Measurements from ENCODE around the gene NEK5.
"Not testable (repeated sequence)": the region's sequence is repeated elsewhere in the genome, so short reads cannot be mapped to it uniquely, and the experiment has no call there.

The NEK5 gene

DNA sequence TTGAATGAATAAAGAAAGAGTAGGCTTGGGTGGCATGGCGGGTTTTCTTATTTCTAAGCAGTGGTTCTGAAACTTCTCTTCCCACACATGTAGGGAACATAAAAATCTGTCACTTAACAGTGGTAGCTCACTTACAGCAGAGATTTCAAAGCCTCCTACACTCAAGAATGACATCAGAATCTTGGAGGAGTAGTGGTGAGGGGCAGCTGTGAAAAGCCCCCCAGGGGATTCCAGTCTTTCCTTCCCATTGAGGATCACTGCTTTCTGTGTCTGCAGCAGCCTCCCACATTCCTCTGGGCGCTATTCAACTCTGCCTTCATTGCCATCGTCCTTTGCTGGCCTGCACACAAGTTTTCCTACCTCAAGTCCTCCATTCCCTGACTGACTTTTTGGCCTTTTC lies 8.6 kb upstream of the NEK5 start:
- in situ Hi-C loops (cut with HindIII; ENCODE audit: low sequenced_read_pairs), result no loop called here

DNA sequence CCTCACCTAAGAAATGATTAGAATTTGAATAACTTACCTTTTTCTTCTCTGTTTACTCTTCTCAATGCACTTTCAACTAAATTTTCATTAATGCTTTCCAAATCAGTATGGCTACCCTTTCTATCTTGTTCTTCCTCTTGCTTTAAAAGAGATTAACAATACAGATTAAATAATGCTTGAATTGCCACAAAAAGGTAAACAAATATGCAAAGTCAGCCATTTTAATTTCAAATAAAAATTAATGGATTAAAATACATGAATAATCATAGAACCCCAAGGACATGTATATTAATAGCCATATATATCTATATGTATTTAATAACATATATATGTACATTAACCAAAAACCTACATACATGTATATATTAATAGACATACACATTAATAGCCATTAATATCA lies 7.9 kb upstream of the NEK5 start:
- in situ Hi-C loops (cut with HindIII; ENCODE audit: low sequenced_read_pairs), result no loop called here

DNA sequence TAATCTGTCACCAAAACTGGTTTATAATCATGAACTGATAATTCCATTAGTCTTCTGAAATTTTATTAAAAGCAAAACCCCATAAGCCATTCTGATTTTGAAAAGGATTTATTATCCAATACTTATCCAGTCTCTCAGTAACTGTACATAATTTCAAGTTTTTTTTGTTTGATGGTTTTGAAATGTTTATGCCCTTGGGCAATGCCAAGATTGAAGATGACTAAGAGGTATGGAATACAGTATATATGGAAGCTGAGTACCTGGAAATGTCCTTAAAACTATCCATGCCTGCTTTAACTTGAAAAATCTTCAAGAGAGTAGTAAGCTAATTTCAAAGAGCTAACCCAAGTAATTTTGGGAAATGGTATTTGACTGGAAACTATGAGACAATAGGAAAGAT lies 1.8 kb upstream of the NEK5 start:
- in situ Hi-C loops (cut with HindIII; ENCODE audit: low sequenced_read_pairs), result no loop called here

DNA sequence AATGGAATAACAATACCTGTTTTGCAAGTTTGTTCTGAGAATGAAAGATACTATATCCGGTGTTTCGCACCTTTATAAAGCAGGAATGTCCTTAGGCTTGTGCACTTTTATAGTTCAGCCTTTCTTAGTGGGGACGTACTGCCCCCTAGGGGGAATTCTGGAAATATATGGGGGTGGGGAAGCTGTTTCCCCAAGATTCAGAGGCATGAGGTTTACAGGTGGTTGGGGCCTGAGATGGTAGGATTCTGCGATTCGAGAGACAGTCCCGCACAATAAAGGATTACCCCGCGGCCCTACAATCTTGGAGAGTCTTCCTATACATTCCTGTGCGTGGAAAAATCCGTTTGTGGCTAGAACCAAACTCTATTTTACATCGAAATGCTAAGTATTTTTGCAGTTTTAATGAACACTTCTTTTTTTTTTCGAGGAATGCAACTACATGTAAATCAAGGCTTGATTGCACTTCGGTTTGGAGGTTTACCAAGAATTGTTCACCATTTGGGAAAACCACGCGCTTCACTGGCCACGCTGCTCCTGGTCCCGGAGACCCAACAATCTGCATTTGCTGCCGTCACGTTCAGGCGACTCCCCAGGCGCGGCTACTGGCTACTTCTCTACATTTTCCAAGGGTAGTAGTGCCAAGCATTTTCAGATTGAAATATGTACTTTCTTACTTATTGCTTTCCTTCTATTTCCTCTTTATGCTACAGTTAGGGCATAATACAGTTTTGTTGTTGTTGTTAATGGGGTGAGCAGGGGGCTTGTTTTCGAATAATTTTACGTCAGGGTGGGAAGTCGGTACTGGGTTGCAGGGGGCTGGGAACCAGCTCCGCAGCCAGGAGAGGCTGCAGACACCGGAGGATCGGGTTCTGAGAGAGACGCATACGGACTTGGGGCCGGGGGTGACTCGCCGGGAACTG lies 830 bp downstream of the NEK5 start:
- in situ Hi-C loops (cut with HindIII; ENCODE audit: low sequenced_read_pairs), result no loop called here

DNA sequence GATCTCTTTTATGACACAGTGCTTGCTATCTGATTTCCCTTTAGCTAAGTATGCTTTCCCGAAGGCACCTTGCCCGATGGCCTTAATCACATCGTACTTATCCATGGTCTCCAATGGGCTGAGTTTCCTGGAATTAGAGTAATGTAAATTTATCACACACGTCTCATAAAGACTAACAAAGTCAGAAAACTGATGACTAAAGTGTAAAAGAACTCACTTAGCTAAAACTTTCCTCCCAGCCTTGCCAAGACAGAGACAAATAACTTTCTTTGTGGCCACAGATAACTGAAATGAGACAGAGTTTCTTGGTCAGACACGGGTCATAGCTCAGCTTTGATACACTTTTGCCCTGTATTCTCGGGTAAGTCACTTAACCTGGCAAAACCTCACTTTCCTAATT lies 1.5 kb downstream of the NEK5 start:
- in situ Hi-C loops (cut with HindIII; ENCODE audit: low sequenced_read_pairs), result no loop called here

DNA sequence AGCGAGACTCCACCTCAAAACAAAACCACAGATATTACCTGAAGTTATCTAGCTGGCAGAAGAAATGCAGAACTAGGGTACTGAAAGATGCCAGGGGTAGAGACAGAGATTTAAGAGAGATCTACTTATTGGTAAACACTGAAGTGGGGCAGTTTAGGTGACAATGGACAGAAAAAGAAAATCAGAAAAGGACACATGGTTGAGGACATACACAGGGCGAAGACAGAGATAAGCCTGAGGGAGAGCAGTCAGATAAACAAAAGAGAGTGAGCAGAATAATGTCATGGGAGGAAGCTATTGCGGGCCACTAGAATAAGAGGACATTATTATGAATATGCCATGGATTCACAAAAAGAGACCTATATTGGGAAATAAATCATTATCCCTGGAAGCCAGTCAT lies 3.3 kb downstream of the NEK5 start:
- in situ Hi-C loops (cut with HindIII; ENCODE audit: low sequenced_read_pairs), result no loop called here

DNA sequence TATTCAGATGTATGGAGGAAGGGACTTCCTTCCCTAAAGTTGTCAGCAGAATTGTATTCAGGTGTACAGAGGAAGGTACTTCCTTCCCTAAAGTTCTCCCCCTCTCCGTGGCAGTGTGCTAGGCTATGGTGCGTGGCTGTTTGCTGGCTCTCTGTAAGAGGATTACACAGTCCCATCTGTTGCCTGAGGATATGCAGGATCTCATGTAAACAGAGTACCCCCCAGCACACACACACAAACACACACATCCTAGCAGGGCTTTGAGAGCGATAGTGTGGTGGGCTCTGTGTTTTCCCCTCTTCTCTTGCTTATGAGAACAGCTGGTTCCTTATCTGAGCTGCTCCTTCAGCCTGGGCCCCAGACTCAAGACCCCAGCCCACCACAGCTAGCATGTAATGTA lies 10.3 kb downstream of the NEK5 start:
- in situ Hi-C loops (cut with HindIII; ENCODE audit: low sequenced_read_pairs), result no loop called here

DNA sequence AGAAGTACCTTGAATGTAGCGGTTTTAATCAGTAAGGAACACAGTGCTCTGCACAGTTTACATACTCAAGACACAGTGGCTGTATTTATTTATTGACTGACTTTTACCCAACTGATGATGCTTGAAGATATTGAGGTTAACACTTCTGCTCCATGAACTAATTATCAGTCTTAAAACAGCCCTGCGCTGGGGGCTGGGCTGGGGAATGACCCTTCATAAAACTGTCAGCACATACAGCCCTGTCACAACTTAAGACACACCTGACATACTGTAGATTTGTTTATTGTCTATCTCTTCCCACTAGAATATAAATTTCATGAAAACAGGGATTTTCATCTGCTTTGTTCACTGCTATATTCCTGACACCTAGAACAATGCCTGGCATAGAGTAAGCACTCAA lies 10.8 kb downstream of the NEK5 start:
- in situ Hi-C loops (cut with HindIII; ENCODE audit: low sequenced_read_pairs), result no loop called here

DNA sequence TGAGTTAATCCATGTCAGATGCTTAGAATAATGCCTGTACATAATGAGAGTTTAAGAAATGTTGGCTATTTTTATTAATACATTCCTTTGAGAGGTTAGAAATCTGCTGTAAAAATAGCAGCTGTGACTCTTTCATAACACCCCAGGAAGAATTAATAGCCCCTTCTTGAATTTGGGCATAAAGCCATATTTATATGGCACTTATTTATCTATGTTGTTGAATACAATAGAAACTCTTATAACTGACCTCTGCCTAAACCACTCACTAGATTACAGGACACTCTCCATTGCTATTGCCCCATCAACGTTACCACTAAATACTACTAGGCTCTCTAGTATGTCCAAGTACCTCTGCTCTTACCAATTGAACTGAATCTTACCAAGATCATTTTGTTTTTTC lies 16.3 kb downstream of the NEK5 start:
- in situ Hi-C loops (cut with HindIII; ENCODE audit: low sequenced_read_pairs), result no loop called here

DNA sequence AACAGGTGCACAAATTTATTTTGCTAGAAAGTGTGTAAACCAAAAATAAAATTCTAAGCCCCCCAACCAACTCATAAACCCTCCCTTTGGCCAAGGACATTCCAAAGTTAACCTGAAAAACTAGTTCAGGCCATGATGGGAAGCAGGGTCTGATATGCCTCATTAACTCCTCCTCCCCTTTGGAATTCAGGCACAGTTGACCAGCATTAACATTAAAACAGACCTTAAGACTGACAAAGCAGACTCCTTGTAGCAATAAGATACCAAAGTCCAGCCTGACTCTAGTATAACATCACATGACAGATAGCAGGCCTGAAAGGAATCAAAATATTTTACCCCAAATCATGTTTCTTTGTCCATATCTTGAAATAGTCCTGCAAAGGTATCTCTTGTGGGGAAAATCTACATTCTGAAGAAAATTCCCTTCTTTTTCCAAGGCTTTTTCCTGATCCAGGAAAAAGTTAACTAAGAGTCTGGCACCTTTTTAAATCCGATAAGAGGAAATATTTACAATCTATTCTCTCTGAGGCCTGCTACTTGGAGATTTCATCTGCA lies 19.7 kb downstream of the NEK5 start:
- in situ Hi-C loops (cut with HindIII; ENCODE audit: low sequenced_read_pairs), result no loop called here

DNA sequence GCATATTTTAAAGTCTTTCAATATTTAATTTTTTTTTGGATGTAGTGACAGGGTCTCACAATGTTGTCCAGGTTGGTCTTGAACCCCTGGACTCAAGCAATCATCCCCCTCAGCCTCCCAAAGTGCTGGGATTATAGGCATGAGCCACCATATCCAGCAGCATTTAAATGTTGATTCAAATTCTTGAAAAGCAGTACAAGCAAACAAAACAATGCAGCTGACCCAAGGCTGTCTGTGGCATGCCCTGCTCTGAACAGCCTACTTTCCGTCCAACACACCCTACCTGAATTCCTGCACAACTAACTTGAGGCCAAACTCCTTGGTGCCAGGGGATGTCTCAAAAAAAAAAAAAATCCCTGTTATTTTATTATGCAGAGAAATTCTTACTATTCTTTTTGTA lies 23.0 kb downstream of the NEK5 start:
- in situ Hi-C loops (cut with HindIII; ENCODE audit: low sequenced_read_pairs), result no loop called here

DNA sequence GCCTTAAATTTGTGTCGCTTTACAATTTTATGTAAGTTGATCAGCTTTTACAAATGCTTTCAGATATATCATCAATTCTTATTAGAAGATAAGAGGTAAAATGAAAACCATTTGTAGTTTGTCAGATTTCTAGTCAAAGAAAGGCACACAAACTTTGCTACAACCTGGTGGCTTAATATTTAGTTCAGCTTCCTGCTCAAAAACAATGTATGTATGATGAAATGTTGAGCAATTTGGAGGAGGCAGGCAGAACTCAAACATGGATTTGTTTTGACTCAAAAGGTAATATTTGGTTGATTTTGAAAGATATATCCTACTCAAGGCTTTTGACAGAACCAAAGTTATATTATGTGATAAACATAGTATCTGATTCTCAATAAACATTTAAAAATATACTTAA lies 24.2 kb downstream of the NEK5 start:
- in situ Hi-C loops (cut with HindIII; ENCODE audit: low sequenced_read_pairs), result no loop called here

DNA sequence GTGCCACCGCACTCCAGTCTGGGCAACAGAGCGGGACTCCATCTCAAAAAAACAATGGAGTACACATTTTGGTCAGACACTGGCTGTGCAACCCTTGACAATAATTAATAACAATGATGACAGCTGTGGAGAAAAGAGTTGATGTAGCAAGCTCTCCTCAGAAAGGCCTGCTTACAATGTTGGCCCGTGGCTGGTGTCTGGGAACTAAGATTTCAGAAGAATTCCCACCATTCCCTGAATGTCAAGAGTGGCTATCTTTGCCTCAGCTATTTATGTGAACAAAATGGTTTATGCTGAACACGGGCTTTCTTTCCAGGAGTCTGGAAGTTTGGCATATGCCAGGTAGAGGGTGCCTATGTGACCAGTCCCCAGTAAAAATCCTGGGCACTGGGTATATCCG lies 25.5 kb downstream of the NEK5 start:
- in situ Hi-C loops (cut with HindIII; ENCODE audit: low sequenced_read_pairs), result no loop called here

DNA sequence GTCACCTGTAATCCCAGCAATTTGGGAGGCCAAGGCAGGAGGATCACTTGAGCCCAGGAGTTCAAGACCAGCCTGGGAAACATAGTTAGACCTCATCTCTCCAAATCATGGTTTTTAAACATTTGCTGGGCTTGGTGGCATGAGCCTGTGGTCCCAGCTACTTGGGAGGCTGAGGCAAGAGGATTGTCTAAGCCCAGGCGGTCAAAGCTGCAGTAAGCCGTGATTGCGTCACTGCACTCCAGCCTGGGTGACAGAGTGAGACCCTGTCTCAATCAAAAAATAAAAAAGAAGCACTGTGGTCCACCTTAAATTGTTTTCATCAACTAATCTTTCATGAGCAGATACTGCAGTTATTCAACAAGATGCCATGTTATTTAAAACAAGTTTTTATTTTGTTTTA lies 26.4 kb downstream of the NEK5 start:
- in situ Hi-C loops (cut with HindIII; ENCODE audit: low sequenced_read_pairs), result not testable (repeated sequence)

DNA sequence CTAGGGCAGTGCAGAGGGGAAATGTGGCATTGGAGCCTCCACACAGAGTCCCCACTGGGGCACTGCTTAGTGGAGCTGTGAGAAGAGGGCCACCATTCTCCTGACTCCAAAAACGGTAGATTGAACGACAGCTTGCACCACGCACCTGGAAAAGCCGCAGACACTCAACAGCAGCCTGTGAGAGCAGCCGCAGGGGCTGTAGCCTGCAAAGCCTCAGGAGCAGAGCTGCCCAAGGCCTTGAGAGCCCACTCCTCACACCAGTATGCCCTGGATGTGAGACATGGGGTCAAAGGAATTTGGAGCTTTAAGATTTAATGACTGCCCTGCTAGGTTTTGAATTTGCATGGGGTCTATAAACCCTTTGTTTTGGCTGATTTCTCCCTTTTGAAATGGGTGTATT lies 31.7 kb downstream of the NEK5 start:
- in situ Hi-C loops (cut with HindIII; ENCODE audit: low sequenced_read_pairs), result no loop called here

DNA sequence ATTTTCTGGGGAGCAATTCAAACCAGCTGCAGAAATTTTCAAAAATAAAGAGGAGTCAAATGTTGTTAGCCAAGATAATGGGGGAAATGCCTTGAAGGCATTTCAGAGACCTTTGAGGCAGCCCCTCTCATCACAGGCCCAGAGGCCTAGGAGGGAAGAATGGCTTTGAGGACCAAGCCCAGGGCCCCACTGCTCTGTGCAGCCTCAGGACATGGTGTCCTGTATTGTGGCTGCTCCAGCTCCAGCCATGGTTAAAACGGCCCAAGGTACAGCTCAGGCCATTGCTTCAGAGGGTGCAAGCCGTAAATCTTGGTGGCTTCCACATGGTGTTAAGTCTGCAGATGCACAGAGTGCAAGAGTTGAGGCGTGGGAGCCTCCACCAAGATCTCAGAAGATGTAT lies 32.1 kb downstream of the NEK5 start:
- in situ Hi-C loops (cut with HindIII; ENCODE audit: low sequenced_read_pairs), result no loop called here

DNA sequence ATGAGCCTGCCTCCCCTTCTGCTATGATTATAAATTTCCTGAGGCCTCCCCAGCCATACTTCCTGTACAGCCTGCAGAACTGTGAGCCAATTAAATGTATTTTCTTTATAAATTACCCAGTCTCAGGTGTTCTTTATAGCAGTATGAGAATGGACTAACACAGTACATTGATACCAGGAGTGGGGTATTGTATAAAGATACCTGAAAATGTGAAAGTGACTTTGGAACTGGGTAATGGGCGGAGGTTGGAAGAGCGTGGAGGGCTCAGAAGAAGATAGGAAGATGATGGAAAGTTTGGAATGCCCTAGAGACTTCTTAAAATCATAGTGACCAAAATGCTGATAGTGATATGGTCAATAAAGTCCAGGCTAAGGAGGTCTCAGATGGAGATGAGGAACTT lies 32.8 kb downstream of the NEK5 start:
- in situ Hi-C loops (cut with HindIII; ENCODE audit: low sequenced_read_pairs), result no loop called here

DNA sequence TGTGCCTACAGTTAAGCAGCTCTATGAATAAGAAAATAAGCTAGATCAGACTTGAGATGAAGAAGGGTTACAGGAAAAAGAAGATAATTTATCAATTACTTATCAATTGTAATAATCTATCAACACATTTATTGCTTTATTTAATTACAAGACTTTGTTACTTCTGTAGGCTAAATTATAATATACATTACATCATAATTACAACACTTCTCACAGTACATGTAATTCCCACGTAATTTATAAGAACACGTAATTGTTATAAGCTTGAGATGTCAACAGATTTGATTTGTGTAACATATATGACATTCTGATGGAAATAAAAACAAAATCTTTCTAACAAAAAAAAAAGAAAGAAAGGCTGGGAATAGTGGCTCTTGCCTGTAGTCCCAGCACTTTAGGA lies 36.8 kb downstream of the NEK5 start:
- in situ Hi-C loops (cut with HindIII; ENCODE audit: low sequenced_read_pairs), result no loop called here

DNA sequence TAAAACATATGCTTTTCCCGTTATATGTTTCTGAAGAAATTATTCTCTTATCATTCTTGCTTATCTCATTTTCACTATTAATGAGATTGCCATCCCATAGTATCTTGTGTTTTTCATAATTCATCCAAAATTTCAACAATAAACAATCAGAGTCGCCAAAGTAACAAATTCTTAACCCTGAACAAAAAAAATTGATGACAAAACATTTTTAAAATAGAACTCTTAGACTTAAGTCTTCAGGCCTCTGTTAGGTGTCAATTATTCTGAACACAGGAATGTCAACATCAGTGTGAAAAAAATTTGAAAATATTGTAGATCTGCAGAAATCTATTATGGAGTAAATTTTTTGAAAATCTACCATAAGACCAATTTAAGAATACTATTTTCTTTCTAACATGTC lies 37.4 kb downstream of the NEK5 start:
- in situ Hi-C loops (cut with HindIII; ENCODE audit: low sequenced_read_pairs), result no loop called here

DNA sequence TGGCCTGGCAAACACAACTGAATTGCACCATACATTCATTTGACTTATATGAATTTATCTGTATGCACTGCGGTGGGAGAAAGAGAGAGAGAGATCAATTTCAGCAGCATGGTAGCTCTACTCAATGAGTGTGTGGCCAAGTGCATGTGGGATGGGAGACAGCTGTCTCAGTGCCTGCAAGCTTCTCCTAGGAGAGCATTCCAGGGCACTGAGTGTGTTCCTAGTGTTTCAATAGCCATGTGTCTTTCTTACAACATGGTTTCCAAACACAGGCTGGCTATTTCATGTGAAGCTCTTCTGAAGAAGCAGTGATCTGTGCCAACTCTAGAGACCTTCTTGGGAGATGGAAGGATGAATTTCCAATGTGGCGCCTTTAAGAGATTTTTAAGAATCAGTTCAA lies 43.5 kb downstream of the NEK5 start:
- in situ Hi-C loops (cut with HindIII; ENCODE audit: low sequenced_read_pairs), result loop anchor here (5.0 kb wide), 1 partner anchor 103 kb away; no protein-coding TSS in a partner anchor

DNA sequence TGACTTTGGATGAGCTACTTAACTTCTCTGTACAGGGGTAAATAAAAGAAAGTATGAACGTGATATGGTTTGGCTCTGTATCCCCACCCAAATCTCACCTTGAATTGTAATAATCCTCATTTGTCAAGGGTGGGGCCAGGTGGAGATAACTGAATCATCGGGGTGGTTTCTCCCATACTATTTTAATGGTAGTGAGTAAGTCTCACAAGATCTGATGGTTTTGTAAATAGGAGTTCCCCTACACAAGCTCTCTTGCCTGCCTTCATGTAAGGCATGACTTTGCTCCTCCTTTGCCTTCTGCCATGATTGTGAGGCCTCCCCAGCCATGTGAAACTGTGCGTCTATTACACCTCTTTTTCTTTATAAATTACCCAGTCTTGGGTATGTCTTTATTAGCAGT lies 43.9 kb downstream of the NEK5 start:
- in situ Hi-C loops (cut with HindIII; ENCODE audit: low sequenced_read_pairs), result loop anchor here (5.0 kb wide), 1 partner anchor 103 kb away; no protein-coding TSS in a partner anchor

DNA sequence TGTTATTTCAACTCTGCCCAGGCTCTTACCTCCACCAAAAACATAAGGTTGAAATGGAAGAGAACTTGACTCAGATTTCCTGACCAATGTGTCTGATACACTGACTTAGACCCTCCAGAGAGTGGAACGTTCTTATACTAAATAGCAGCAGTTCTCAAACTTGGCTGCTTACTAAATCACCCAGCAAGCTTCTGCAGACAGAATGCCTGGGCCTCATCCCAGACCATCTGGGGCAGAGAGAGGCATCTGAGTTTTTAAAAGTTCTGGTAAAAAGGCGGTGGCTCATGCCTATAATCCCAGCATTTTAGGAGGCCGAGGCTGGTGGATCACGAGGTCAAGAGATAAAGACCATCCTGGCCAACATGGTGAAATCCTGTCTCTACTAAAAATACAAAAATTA lies 46.3 kb downstream of the NEK5 start:
- in situ Hi-C loops (cut with HindIII; ENCODE audit: low sequenced_read_pairs), result no loop called here

DNA sequence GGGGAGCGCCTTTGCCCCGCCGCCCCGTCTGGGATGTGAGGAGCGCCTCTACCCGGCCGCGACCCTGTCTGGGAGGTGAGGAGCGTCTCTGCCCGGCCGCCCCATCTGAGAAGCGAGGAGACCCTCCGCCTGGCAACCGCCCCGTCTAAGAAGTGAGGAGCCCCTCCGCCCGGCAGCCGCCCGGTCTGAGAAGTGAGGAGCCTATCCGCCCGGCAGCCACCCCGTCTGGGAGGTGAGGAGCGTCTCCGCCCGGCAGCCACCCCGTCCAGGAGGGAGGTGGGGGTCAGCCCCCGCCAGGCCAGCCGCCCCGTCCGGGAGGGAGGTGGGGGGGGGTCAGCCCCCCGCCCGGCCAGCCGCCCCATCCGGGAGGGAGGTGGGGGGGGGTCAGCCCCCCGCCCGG lies 49.0 kb downstream of the NEK5 start:
- in situ Hi-C loops (cut with HindIII; ENCODE audit: low sequenced_read_pairs), result not testable (repeated sequence)
